Sigmoid colon (tissue), 7 donors: ENCODE results near the gene RAB26. TPM values are rescaled to one million over a fixed set of nuclear protein-coding genes. Genes with fewer than 3 reads are reported as not detected.

Source experiments
- DNase-seq: peaks from one replicate; pipeline ENCODE4 v3.0.0-alpha.2; 2019
- H3K27ac ChIP-seq, 4 donors: fragments of 200-600 bp; sonication (generic); one replicate each; pipeline ENCODE4 v1.5.1; 2016 to 2019; ENCODE audit warnings: mild to moderate bottlenecking in 1 of 4
- H3K27me3 ChIP-seq, 3 donors: fragments of 200-600 bp; sonication (generic); one replicate each; pipeline ENCODE4 v1.5.1; 2019; ENCODE audit warnings: mild to moderate bottlenecking in 1 of 3
- H3K36me3 ChIP-seq, 4 donors: fragments of 200-600 bp; sonication (generic); one replicate each; pipeline ENCODE4 v1.5.1; 2016 to 2019
- H3K4me1 ChIP-seq, 4 donors: fragments of 200-600 bp; sonication (generic); one replicate each; pipeline ENCODE4 v1.5.1; 2017 to 2019
- H3K4me3 ChIP-seq, 4 donors: fragments of 200-600 bp; sonication (generic); one replicate each; pipeline ENCODE4 v1.5.1; 2017 to 2019; ENCODE audit warnings: mild to moderate bottlenecking in 2 of 4, moderate library complexity in 1 of 4
- H3K9me3 ChIP-seq, 4 donors: fragments of 200-600 bp in 3 of 4; sonication (generic) in 3 of 4; one replicate each; pipeline versions ENCODE4 v1.5.1 to v1.6.1; 2013 to 2019
- EP300 ChIP-seq, 4 donors: sonication (generic); formaldehyde crosslinking; IDR thresholded peaks; one replicate each; pipeline ENCODE4 v1.6.1; 2017; ENCODE audit warnings: antibody characterized with exemption in 4 of 4
- POLR2A ChIP-seq, 2 donors: fragments of 450-650 bp; IDR thresholded peaks; one replicate each; pipeline ENCODE4 v1.6.1; 2016; ENCODE audit warnings: antibody characterized with exemption in 2 of 2, mild to moderate bottlenecking in 2 of 2, moderate library complexity in 2 of 2
- POLR2AphosphoS5 ChIP-seq, 4 donors: sonication (generic); formaldehyde crosslinking; IDR thresholded peaks; one replicate each; pipeline ENCODE4 v1.6.1; 2017; ENCODE audit warnings: antibody characterized with exemption in 4 of 4
- WGBS, 2 donors: extraction: QIAGEN DNeasy Blood & Tissue Kit; methylation state at CpG; one replicate each; pipeline ENCODE4 v1.1.7; 2013; 5-methylcytosine and 5-hydroxymethylcytosine counted together
- intact Hi-C: fragments of 100-400 bp; cut with DNase I; formaldehyde crosslinking; loops from one replicate; pipeline ENCODE4 v1.15.1; 2023
- polyA plus RNA-seq, 3 donors: library from polyadenylated mRNA; stranded (reverse); fragments of 200-250 nt; gene quantifications; one replicate each; pipeline ENCODE4 v1.2.3, GENCODE V29; 2013
- total RNA-seq, 4 donors: library from RNA; depleted of rRNA; stranded (reverse); fragments of >200 nt; gene quantifications; one replicate each; pipeline ENCODE4 v1.1.0, GENCODE V29; 2016
- TF ChIP-seq, protein P1 (sequence below), 4 experiments: fragments of 450-650 bp in 3 of 4; fragments of 200-600 bp in 1 of 4; IDR thresholded peaks; one replicate each; pipeline ENCODE4 v1.5.1; 2016 to 2019; ENCODE audit warnings: antibody characterized with exemption in 4 of 4, mild to moderate bottlenecking in 3 of 4, moderate library complexity in 2 of 4
- donor health status: healthy with polysubstance abuse.
- donor health status: Bipolar disorder and iron deficiency.
- donor health status: healthy.

The RAB26 gene
- total and polyA plus RNA-seq, 7 donors = 0.68 to 18.8 (median 8.5) TPM; not detected in 1

DNA sequence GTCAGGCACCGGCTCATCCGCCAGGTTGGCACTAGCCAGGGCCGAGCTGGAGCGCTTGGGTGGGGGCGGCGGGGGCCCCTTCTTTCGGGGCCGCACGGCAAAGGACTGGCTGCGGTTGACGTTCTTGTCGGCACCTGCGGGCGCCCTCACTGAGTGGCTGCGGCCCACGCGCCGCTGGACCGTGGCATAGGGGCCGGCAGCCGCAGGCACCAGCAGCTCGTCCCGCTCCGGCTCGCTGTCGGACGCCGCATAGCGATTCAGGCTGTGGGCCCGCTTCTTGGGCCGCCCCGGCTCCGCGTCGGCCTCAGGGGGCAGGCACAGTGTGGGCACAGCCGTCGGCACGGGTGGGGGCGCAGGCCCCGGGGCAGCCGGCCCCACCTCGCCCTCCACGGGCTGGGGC lies 32.0 kb downstream of the RAB26 start:
- Histone ChIP-seq H3K4me3 (no peak overlapping the region), H3K36me3 (peaks cover 12 to 27% (median 18%) of the 10 kb centered on the region in 4 donors), H3K27me3 (peaks cover 0 to 8% (median 0%) of the 10 kb centered on the region in 3 donors), H3K9me3 (no peaks in the 10 kb centered on the region), H3K27ac (no peak overlapping the region), H3K4me1 (peaks cover 0 to 5% (median 0%) of the 10 kb centered on the region in 4 donors)
- TF ChIP-seq, protein P1, sequence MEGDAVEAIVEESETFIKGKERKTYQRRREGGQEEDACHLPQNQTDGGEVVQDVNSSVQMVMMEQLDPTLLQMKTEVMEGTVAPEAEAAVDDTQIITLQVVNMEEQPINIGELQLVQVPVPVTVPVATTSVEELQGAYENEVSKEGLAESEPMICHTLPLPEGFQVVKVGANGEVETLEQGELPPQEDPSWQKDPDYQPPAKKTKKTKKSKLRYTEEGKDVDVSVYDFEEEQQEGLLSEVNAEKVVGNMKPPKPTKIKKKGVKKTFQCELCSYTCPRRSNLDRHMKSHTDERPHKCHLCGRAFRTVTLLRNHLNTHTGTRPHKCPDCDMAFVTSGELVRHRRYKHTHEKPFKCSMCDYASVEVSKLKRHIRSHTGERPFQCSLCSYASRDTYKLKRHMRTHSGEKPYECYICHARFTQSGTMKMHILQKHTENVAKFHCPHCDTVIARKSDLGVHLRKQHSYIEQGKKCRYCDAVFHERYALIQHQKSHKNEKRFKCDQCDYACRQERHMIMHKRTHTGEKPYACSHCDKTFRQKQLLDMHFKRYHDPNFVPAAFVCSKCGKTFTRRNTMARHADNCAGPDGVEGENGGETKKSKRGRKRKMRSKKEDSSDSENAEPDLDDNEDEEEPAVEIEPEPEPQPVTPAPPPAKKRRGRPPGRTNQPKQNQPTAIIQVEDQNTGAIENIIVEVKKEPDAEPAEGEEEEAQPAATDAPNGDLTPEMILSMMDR (IDR thresholded peaks at IDR 0.05) = no peak
- TF ChIP-seq POLR2AphosphoS5 (IDR thresholded peaks at IDR 0.05) = no peak
- no peak for TF ChIP-seq EP300 (IDR thresholded peaks at IDR 0.05)
- no peak for TF ChIP-seq POLR2A (IDR thresholded peaks at IDR 0.05)
- intact Hi-C loops = no loop called here
- no peak for DNase-seq
- 95 to 96% methylated on average over 43 of the region's 43 CpGs for WGBS, 2 donors

DNA sequence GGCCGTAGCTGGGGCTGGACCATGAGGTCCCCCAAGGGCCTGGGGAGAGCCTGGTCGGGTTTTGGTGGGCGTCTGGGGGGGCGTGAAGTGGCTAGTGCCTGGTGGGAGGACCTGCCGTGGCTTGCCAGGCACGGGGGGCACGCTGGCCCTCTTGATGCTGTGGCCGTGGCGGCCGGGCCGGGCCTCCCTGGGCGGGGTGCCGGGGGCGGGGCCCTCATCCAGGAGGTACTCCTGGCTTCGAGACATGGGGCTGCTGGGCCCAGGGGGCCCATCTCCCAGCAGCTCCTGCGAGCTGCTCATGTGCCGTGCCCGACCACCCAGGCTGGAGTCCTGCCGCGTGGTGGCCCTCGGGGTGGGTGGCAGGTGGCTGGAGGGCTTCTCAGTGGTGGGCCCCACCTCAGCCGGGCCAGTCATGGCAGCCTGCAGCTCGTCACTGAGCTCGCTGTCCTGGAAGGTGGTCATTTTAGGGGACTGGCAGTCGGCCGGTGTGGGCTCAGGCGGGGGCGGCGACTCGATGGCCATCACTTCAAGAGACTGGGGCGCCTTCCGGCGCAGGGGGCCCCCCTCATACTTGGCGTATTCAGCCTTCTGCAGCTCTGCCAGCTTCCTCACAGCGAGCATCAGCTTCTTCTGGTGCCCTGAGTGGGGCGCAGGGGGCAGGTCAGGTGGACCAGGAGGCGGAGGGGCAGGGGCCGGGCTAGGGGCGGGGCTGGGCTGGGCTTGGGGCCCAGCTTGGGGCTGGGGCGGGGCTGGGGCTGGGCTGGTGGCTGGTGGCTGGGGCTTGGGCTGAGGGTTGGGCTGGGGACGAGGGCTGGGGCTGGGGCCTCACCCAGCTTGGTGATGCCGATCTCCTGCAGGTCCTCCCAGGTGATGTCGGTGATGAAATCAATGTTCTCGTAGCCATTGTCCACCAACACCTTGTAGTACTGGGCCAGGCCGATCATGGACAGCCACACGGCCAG lies 32.8 kb downstream of the RAB26 start:
- intact Hi-C loops = no loop called here
- no peaks in the 10 kb centered on the region for H3K9me3 ChIP-seq
- H3K27ac ChIP-seq = no peak overlapping the region
- no peak overlapping the region for H3K4me3 ChIP-seq
- peaks cover 4 to 19% (median 10%) of the 10 kb centered on the region in 4 donors for H3K36me3 ChIP-seq
- DNase-seq = no peak
- TF ChIP-seq, protein P1 (IDR thresholded peaks at IDR 0.05) = no peak
- TF ChIP-seq EP300 (IDR thresholded peaks at IDR 0.05) (no peak), POLR2A (IDR thresholded peaks at IDR 0.05) (no peak), POLR2AphosphoS5 (IDR thresholded peaks at IDR 0.05) (no peak)
- H3K27me3 ChIP-seq = peaks cover 0 to 8% (median 0%) of the 10 kb centered on the region in 3 donors
- WGBS, 2 donors = 62 to 82% methylated on average over 46 of the region's 46 CpGs
- H3K4me1 ChIP-seq = peaks cover 0 to 5% (median 0%) of the 10 kb centered on the region in 4 donors

DNA sequence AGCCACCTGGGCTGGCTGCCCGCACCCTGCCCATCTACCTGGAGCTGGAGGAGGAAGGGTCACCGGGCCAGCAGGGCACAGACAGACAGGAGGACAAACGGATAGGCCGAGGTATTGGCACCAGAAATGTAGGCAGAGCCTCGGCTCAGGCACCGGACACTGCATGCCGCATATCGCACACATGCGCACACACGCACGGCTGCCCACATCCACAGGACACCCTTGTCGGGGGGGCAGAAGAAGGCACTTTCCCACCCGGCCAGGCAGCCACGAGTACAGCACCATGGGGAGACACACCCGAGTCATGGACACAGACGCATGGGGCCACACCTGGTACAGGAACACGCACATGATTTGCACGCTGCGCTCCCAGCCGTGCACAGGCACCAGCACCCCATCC lies 33.5 kb downstream of the RAB26 start:
- TF ChIP-seq, protein P1 (IDR thresholded peaks at IDR 0.05) = no peak
- TF ChIP-seq POLR2A (IDR thresholded peaks at IDR 0.05) (no peak), EP300 (IDR thresholded peaks at IDR 0.05) (no peak), POLR2AphosphoS5 (IDR thresholded peaks at IDR 0.05) (no peak)
- H3K27ac ChIP-seq = no peak overlapping the region
- peaks cover 0 to 12% (median 4%) of the 10 kb centered on the region in 4 donors for H3K36me3 ChIP-seq
- no peak overlapping the region for H3K4me3 ChIP-seq
- WGBS, 2 donors = 87 to 92% methylated on average over 20 of the region's 20 CpGs
- peaks cover 0 to 8% (median 0%) of the 10 kb centered on the region in 3 donors for H3K27me3 ChIP-seq
- H3K4me1 ChIP-seq = peaks cover 0 to 5% (median 0%) of the 10 kb centered on the region in 4 donors
- H3K9me3 ChIP-seq = no peaks in the 10 kb centered on the region
- no peak for DNase-seq
- intact Hi-C loops = no loop called here

DNA sequence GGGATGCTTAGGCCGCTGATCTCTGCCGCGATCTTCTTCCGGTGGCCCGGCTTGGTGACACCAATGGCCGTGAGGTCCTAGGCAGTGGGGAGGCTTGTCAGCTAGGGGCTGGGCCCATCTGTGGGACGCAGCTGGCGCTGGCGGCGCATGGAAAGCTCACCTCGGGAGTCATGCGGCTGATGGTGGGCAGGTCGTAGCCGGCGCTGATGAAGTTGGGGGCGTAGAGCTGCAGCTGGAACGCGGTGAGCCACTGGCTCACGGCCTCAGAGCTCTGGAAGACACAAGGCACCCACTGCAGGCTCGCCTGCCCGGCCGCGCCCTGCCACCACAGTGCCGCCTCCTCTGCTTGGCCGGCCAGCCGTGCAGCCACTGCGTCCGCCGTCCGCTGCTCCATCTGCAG lies 35.2 kb downstream of the RAB26 start:
- Histone ChIP-seq H3K36me3 (no peaks in the 10 kb centered on the region), H3K27ac (no peak overlapping the region), H3K9me3 (no peaks in the 10 kb centered on the region), H3K4me3 (no peak overlapping the region), H3K27me3 (peaks cover 0 to under 1% (median 0%) of the 10 kb centered on the region in 3 donors), H3K4me1 (no peaks in the 10 kb centered on the region)
- TF ChIP-seq, protein P1 (IDR thresholded peaks at IDR 0.05) = no peak
- TF ChIP-seq EP300 (IDR thresholded peaks at IDR 0.05) = no peak
- no peak for TF ChIP-seq POLR2A (IDR thresholded peaks at IDR 0.05)
- TF ChIP-seq POLR2AphosphoS5 (IDR thresholded peaks at IDR 0.05) = no peak
- DNase-seq = no peak
- 87 to 91% methylated on average over 30 of the region's 30 CpGs for WGBS, 2 donors
- intact Hi-C loops = no loop called here
